Mesenchymal stem cell (in vitro differentiated cells and primary cell): ENCODE results near the gene PALLD.

Experiments
- DNase-seq: peaks from one replicate; pipeline ENCODE4 v3.0.0-alpha.2; 2013
- H2AFZ ChIP-seq: one replicate; pipeline ENCODE4 v1.6.1; 2013; ENCODE audit warnings: low read depth, mild to moderate bottlenecking, control low read depth, inconsistent platforms, low read length, moderate library complexity
- H2AK5ac ChIP-seq: 2 replicates; pipeline ENCODE4 v1.6.1; 2013; ENCODE audit warnings: low read length, moderate library complexity, mild to moderate bottlenecking, inconsistent platforms; ENCODE audit not compliant: severe bottlenecking
- H2BK120ac ChIP-seq: one replicate; pipeline ENCODE4 v1.6.1; 2013; ENCODE audit warnings: low read depth, mild to moderate bottlenecking, inconsistent platforms, low read length, moderate library complexity
- H2BK12ac ChIP-seq, 2 experiments: one replicate each; pipeline ENCODE4 v1.6.1; 2013; ENCODE audit warnings: inconsistent platforms in 2 of 2, low read length in 2 of 2, mild to moderate bottlenecking in 2 of 2, moderate library complexity in 2 of 2, control low read depth in 1 of 2
- H2BK15ac ChIP-seq: one replicate; pipeline ENCODE4 v1.6.1; 2013; ENCODE audit warnings: mild to moderate bottlenecking, low read depth, inconsistent platforms; ENCODE audit not compliant: poor library complexity, severe bottlenecking
- H2BK5ac ChIP-seq: 2 replicates; pipeline ENCODE4 v1.6.1; 2013; ENCODE audit warnings: low read depth, mild to moderate bottlenecking, low read length, control low read depth, inconsistent platforms; ENCODE audit not compliant: poor library complexity, severe bottlenecking
- H3K14ac ChIP-seq, 2 experiments: one replicate each; pipeline ENCODE4 v1.6.1; 2013; ENCODE audit warnings: inconsistent platforms in 2 of 2, low read length in 2 of 2, control low read depth in 1 of 2, mild to moderate bottlenecking in 1 of 2, moderate library complexity in 1 of 2
- H3K18ac ChIP-seq, 2 experiments: one replicate each; pipeline ENCODE4 v1.6.1; 2013; ENCODE audit warnings: inconsistent platforms in 2 of 2, low read length in 2 of 2, control low read depth in 1 of 2, low read depth in 1 of 2, mild to moderate bottlenecking in 1 of 2
- H3K23ac ChIP-seq, 2 experiments: one replicate each; pipeline ENCODE4 v1.6.1; 2013; ENCODE audit warnings: inconsistent platforms in 2 of 2, low read length in 2 of 2, mild to moderate bottlenecking in 2 of 2, moderate library complexity in 2 of 2, control low read depth in 1 of 2
- H3K27ac ChIP-seq: 2 replicates; pipeline ENCODE4 v1.5.1; 2013; ENCODE audit warnings: mild to moderate bottlenecking, moderate library complexity, low read length, control low read depth, inconsistent platforms; ENCODE audit not compliant: poor library complexity, severe bottlenecking
- H3K27me3 ChIP-seq, 2 experiments: 2 replicates each; pipeline versions ENCODE4 v1.6.1 to v1.7.0; 2013; ENCODE audit warnings: low read length in 2 of 2, mild to moderate bottlenecking in 2 of 2, moderate library complexity in 2 of 2, control low read depth in 1 of 2, inconsistent platforms in 1 of 2; ENCODE audit not compliant: control insufficient read depth in 1 of 2, insufficient read depth in 1 of 2
- H3K36me3 ChIP-seq, 2 experiments: 2 replicates each; pipeline versions ENCODE4 v1.6.1 to v1.7.0; 2013; ENCODE audit warnings: low read length in 2 of 2, control low read depth in 1 of 2, inconsistent platforms in 1 of 2, low read depth in 1 of 2, mild to moderate bottlenecking in 1 of 2; ENCODE audit not compliant: insufficient read depth in 2 of 2, control insufficient read depth in 1 of 2
- H3K4ac ChIP-seq, 2 experiments: one replicate each; pipeline ENCODE4 v1.6.1; 2013; ENCODE audit warnings: inconsistent platforms in 2 of 2, low read length in 2 of 2, mild to moderate bottlenecking in 2 of 2, moderate library complexity in 2 of 2, control low read depth in 1 of 2, low read depth in 1 of 2
- H3K4me1 ChIP-seq: 2 replicates; pipeline ENCODE4 v1.6.1; 2013; ENCODE audit warnings: low read depth, low read length, control low read depth; ENCODE audit not compliant: control insufficient read depth, insufficient read depth
- H3K4me2 ChIP-seq: 2 replicates; pipeline ENCODE4 v1.6.1; 2013; ENCODE audit warnings: low read length, mild to moderate bottlenecking, inconsistent platforms; ENCODE audit not compliant: poor library complexity, severe bottlenecking
- H3K4me3 ChIP-seq, 2 experiments: 2 replicates each; pipeline versions ENCODE4 v1.5.1 to v1.7.0; 2013; ENCODE audit warnings: low read length in 2 of 2, mild to moderate bottlenecking in 2 of 2, control low read depth in 1 of 2, low read depth in 1 of 2; ENCODE audit not compliant: insufficient read depth in 1 of 2
- H3K79me1 ChIP-seq: replicated peaks from 2 replicates; pipeline ENCODE4 v1.6.1; 2013; ENCODE audit warnings: mild to moderate bottlenecking, control low read depth, low read length, inconsistent platforms; ENCODE audit not compliant: poor library complexity, severe bottlenecking
- H3K9ac ChIP-seq: 2 replicates; pipeline ENCODE4 v1.7.0; 2013; ENCODE audit warnings: mild to moderate bottlenecking, low read length, moderate library complexity
- H3K9me3 ChIP-seq: 2 replicates; pipeline ENCODE4 v1.7.0; 2013; ENCODE audit warnings: mild to moderate bottlenecking, low read length; ENCODE audit not compliant: control insufficient read depth
- H4K8ac ChIP-seq: one replicate; pipeline ENCODE4 v1.6.1; 2013; ENCODE audit warnings: inconsistent platforms, mild to moderate bottlenecking, low read length, moderate library complexity
- H4K91ac ChIP-seq: one replicate; pipeline ENCODE4 v1.6.1; 2013; ENCODE audit warnings: mild to moderate bottlenecking, low read length, inconsistent platforms
- WGBS: methylation state at CpG from one replicate; pipeline ENCODE4 v1.1.7; 2013; ENCODE audit warnings: mixed read lengths; 5-methylcytosine and 5-hydroxymethylcytosine counted together

Gene PALLD

GRCh38 chr4:168868044-168868781 lies 371.4 kb downstream of the PALLD start:
- no peak overlapping the region for H3K4me2 ChIP-seq
- H3K36me3 ChIP-seq, result peaks cover 0 to 6% of the 10 kb centered on the region in 2 experiments
- H4K91ac ChIP-seq, result no peak overlapping the region
- 50% methylated on average over 4 of the region's 5 CpGs for WGBS
- no peak overlapping the region for H2AFZ ChIP-seq
- peak overlapping the region; percentile 21 for H2AK5ac ChIP-seq
- no peak overlapping the region for H3K23ac ChIP-seq
- peak overlapping the region; percentile 67 to 85 for H3K18ac ChIP-seq
- H3K27ac ChIP-seq, result peak overlapping the region; percentile 60
- H3K14ac ChIP-seq, result no peak overlapping the region
- peak overlapping the region in 1 of 2 experiments; percentile 24 for H3K4ac ChIP-seq
- peaks cover 7% of the 10 kb centered on the region for H3K4me1 ChIP-seq
- H2BK12ac ChIP-seq, result peak overlapping the region; percentile 45 to 94
- H2BK5ac ChIP-seq, result no peak overlapping the region
- no peak overlapping the region for H2BK15ac ChIP-seq
- H2BK120ac ChIP-seq, result peak overlapping the region; percentile 92
- H4K8ac ChIP-seq, result peak overlapping the region; percentile 19
- peaks cover 28% of the 10 kb centered on the region for H3K79me1 ChIP-seq
- H3K27me3 ChIP-seq, result no peaks in the 10 kb centered on the region
- no peak overlapping the region for H3K4me3 ChIP-seq
- H3K9me3 ChIP-seq, result no peaks in the 10 kb centered on the region
- H3K9ac ChIP-seq, result peak overlapping the region; percentile 34
- DNase-seq, result peak; percentile 82

GRCh38 chr4:168868802-168869201 lies 371.9 kb downstream of the PALLD start:
- H3K9me3 ChIP-seq, result no peaks in the 10 kb centered on the region
- peak overlapping the region; percentile 60 for H3K27ac ChIP-seq
- H3K4me1 ChIP-seq, result peaks cover 7% of the 10 kb centered on the region
- H2BK120ac ChIP-seq, result no peak overlapping the region
- no peak overlapping the region for H2AFZ ChIP-seq
- H3K4me3 ChIP-seq, result no peak overlapping the region
- no peak overlapping the region for H2BK5ac ChIP-seq
- H3K36me3 ChIP-seq, result peaks cover 0 to 6% of the 10 kb centered on the region in 2 experiments
- whole genome bisulfite sequencing, result 81% methylated on average over 3 of the region's 5 CpGs
- H3K9ac ChIP-seq, result peak overlapping the region; percentile 34
- no peak overlapping the region for H4K8ac ChIP-seq
- H3K23ac ChIP-seq, result no peak overlapping the region
- no peak for DNase-seq
- peak overlapping the region in 1 of 2 experiments; percentile 35 for H3K4ac ChIP-seq
- H3K27me3 ChIP-seq, result no peaks in the 10 kb centered on the region
- peak overlapping the region; percentile 13 to 85 for H3K18ac ChIP-seq
- H3K4me2 ChIP-seq, result no peak overlapping the region
- no peak overlapping the region for H4K91ac ChIP-seq
- peak overlapping the region; percentile 32 for H2AK5ac ChIP-seq
- peaks cover 29% of the 10 kb centered on the region for H3K79me1 ChIP-seq
- no peak overlapping the region for H2BK15ac ChIP-seq
- peak overlapping the region; percentile 52 to 94 for H2BK12ac ChIP-seq
- no peak overlapping the region for H3K14ac ChIP-seq

GRCh38 chr4:168870004-168870403 lies 373.2 kb downstream of the PALLD start:
- Histone ChIP-seq H3K23ac (no peak overlapping the region), H2BK12ac (no peak overlapping the region), H3K4me3 (no peak overlapping the region), H4K8ac (no peak overlapping the region), H3K4me1 (peaks cover 5% of the 10 kb centered on the region), H3K4me2 (no peak overlapping the region), H3K79me1 (peaks cover 30% of the 10 kb centered on the region), H3K9me3 (no peaks in the 10 kb centered on the region), H4K91ac (no peak overlapping the region), H3K18ac (no peak overlapping the region), H2BK15ac (no peak overlapping the region), H3K14ac (no peak overlapping the region), H3K9ac (no peak overlapping the region), H3K4ac (no peak overlapping the region), H3K27me3 (no peaks in the 10 kb centered on the region), H2AK5ac (no peak overlapping the region), H3K27ac (no peak overlapping the region), H2BK120ac (no peak overlapping the region), H3K36me3 (peaks cover 0 to 9% of the 10 kb centered on the region in 2 experiments), H2BK5ac (no peak overlapping the region), H2AFZ (no peak overlapping the region)
- no CpG with 5 or more reads among the region's 1 CpG for WGBS
- no peak for DNase-seq

GRCh38 chr4:168871632-168872031 lies 374.8 kb downstream of the PALLD start:
- Histone ChIP-seq H4K8ac (no peak overlapping the region), H3K27ac (no peak overlapping the region), H2BK5ac (no peak overlapping the region), H3K14ac (no peak overlapping the region), H4K91ac (no peak overlapping the region), H3K4me2 (no peak overlapping the region), H3K4me3 (peak overlapping the region in 1 of 2 experiments; percentile 39), H3K4me1 (peaks cover 6% of the 10 kb centered on the region), H3K18ac (no peak overlapping the region), H2AFZ (no peak overlapping the region), H2BK15ac (no peak overlapping the region), H3K9me3 (no peaks in the 10 kb centered on the region), H3K79me1 (peaks cover 31% of the 10 kb centered on the region), H3K27me3 (no peaks in the 10 kb centered on the region), H2AK5ac (no peak overlapping the region), H2BK120ac (no peak overlapping the region), H3K4ac (no peak overlapping the region), H2BK12ac (no peak overlapping the region), H3K9ac (peak overlapping the region; percentile 62), H3K36me3 (peaks cover 0 to 14% of the 10 kb centered on the region in 2 experiments), H3K23ac (no peak overlapping the region)
- WGBS, result 68% methylated on average over 4 of the region's 4 CpGs
- DNase-seq, result no peak
